GM18502 (cell line): ENCODE data around the gene OR51G2.

Experiments used
- ATAC-seq: cut with Tn5 transposase; IDR thresholded peaks from one replicate; pipeline ENCODE4 v1.9.1; 2021; ENCODE audit warnings: mild to moderate bottlenecking; ENCODE audit not compliant: unreplicated experiment, poor library complexity

The OR51G2 gene

DNA sequence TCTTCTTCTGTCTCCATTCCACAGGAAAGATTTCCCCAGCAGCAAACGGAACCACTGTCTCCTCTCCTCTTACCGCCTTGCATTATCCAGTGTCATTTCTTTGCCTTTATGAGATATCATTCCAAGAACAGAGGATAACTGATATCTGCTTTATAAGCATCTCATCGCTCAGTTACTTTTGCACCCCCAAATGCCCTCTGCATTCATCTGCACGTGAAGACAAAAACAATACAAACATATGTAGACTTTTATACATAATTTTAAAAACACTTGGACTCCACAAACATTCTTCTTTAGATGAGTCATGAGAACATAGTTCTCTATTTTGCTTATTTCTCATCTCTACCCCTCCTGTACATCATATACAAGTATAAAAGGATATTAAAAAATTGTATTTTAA is 38.0 kb downstream of the OR51G2 start:
- no peak for ATAC-seq

DNA sequence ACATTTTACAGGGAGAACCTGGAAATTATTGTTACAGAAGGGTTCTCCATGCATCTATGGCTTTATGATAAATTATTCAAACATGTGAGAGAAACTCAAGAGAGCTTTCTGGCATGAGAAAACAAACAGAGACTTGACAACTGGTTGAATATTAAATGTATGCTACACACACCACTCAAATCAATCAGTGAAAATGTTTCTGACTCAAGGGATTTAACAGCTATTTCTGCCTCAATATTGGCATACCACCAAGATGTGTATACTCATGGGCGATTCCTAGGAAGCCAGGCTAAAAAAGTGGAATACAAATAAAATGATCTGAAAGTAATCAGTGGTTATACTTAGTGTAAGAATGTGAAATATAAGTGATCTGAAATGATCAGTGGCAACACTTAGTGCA is 53.3 kb downstream of the OR51G2 start:
- no peak for ATAC-seq

GRCh38 chr11:4863876-4864275 is 55.3 kb downstream of the OR51G2 start:
- no peak for ATAC-seq
